Heart left ventricle (tissue), 13 donors: ENCODE results near the gene XAGE3.

Experiments
- POLR2A ChIP-seq, 2 donors: fragments of 450-650 bp; IDR thresholded peaks; one replicate each; pipeline ENCODE4 v1.6.1; 2017; ENCODE audit warnings: antibody characterized with exemption in 2 of 2, mild to moderate bottlenecking in 2 of 2, moderate library complexity in 2 of 2
- TF ChIP-seq, protein P1 (sequence below), 12 donors: fragments of 200-600 bp; sonication (generic) in 4 of 12; IDR thresholded peaks; one replicate each; pipeline versions ENCODE4 v1.5.0 to v1.8.0; 2018 to 2022; ENCODE audit warnings: antibody characterized with exemption in 12 of 12, mild to moderate bottlenecking in 5 of 12
- donor health status: ischemic (EF 13 %, LVEDD 7.1; RV severe dilation, severe dysfunction).
- donor health status: DM: no; HTN: yes; CAD: no.
- donor health status: DM: no; HTN: no; CAD: no.
- donor health status: ischemic (EF 25% LVEDD 6.9; RV normal size, moderate dysfunction).
- donor health status: ischemic (EF 25% LVEDD 5.7; RV mildly dilated, moderate dysfunction).
- donor health status: ischemic (EF 35%, LVEDD 5.7; RV mildly dilated, moderate dysfunction).
- donor health status: nonischemic (EF 11% LVEDD 7.7; RV severe dilation, severe dysfunction).
- donor health status: DM: yes; HTN: yes; CAD: no.
- donor health status: PGD.
- donor health status: ischemic (EF 29% LVEDD 5.4; RV normal size, mild dysfunction).
- donor health status: nonischemic (EF 23%, LVEDD 6.1; RV moderate dilation, normal function).

- TF ChIP-seq, protein P1, sequence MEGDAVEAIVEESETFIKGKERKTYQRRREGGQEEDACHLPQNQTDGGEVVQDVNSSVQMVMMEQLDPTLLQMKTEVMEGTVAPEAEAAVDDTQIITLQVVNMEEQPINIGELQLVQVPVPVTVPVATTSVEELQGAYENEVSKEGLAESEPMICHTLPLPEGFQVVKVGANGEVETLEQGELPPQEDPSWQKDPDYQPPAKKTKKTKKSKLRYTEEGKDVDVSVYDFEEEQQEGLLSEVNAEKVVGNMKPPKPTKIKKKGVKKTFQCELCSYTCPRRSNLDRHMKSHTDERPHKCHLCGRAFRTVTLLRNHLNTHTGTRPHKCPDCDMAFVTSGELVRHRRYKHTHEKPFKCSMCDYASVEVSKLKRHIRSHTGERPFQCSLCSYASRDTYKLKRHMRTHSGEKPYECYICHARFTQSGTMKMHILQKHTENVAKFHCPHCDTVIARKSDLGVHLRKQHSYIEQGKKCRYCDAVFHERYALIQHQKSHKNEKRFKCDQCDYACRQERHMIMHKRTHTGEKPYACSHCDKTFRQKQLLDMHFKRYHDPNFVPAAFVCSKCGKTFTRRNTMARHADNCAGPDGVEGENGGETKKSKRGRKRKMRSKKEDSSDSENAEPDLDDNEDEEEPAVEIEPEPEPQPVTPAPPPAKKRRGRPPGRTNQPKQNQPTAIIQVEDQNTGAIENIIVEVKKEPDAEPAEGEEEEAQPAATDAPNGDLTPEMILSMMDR (IDR thresholded peaks at IDR 0.05): no peak
- no peak for TF ChIP-seq POLR2A (IDR thresholded peaks at IDR 0.05)
Observed at GRCh38 chrX:52852110-52852860, 15.6 kb downstream of the XAGE3 start.
